Non-pigmented ciliary epithelial cell (primary cell): Measurements from ENCODE around the gene RPS6KA2.

ENCODE experiments used
- DNase-seq: peaks from one replicate; pipeline ENCODE4 v3.0.0-alpha.2; 2010; ENCODE audit warnings: low read depth

Gene RPS6KA2

GRCh38 chr6:166485651-166486535 lies 141.2 kb downstream of the RPS6KA2 start:
- DNase-seq: no peak

GRCh38 chr6:166484863-166485262 lies 142.2 kb downstream of the RPS6KA2 start:
- DNase-seq: no peak

GRCh38 chr6:166483573-166484250 lies 143.3 kb downstream of the RPS6KA2 start:
- no peak for DNase-seq

GRCh38 chr6:166483026-166483425 lies 144.0 kb downstream of the RPS6KA2 start:
- no peak for DNase-seq

GRCh38 chr6:166478782-166479592 lies 148.1 kb downstream of the RPS6KA2 start:
- no peak for DNase-seq

- no peak for DNase-seq
Observed at GRCh38 chr6:166477647-166478365, 149.2 kb downstream of the RPS6KA2 start.

GRCh38 chr6:166476634-166477215 lies 150.3 kb downstream of the RPS6KA2 start:
- DNase-seq: no peak

- DNase-seq: no peak
Observed at GRCh38 chr6:166476061-166476591, 150.9 kb downstream of the RPS6KA2 start.

GRCh38 chr6:166474721-166475565 lies 152.1 kb downstream of the RPS6KA2 start:
- no peak for DNase-seq

GRCh38 chr6:166473886-166474571 lies 153.0 kb downstream of the RPS6KA2 start:
- no peak for DNase-seq

GRCh38 chr6:166472636-166473035 lies 154.4 kb downstream of the RPS6KA2 start:
- DNase-seq: no peak

- DNase-seq: no peak
Observed at GRCh38 chr6:166471797-166472260, 155.2 kb downstream of the RPS6KA2 start.

GRCh38 chr6:166470863-166471410 lies 156.1 kb downstream of the RPS6KA2 start:
- DNase-seq: no peak

- no peak for DNase-seq
Observed at GRCh38 chr6:166470029-166470862, 156.8 kb downstream of the RPS6KA2 start.

GRCh38 chr6:166469426-166469961 lies 157.6 kb downstream of the RPS6KA2 start:
- no peak for DNase-seq

- DNase-seq: no peak
Observed at GRCh38 chr6:166467436-166468000, 159.5 kb downstream of the RPS6KA2 start.
